Activated effector memory CD4-positive, alpha-beta T cell treated with anti-CD3 and anti-CD28 coated beads, Interleukin-2, amount 50 U/mL, for 16 hours (primary cell): ENCODE measurements around the gene MEGF10.
"Not testable (repeated sequence)": the region's sequence is repeated elsewhere in the genome, so short reads cannot be mapped to it uniquely, and the experiment has no call there.

Source experiments
- DNase-seq: peaks from one replicate; pipeline ENCODE4 v3.0.0-alpha.2; 2020

MEGF10 gene

GRCh38 chr5:127290019-127290945, at the start of gene MEGF10:
Gene MEGF10 (plus strand): TSS chr5:127290796. CDS start chr5:127331309, 40,513 bp downstream.
- no peak for DNase-seq

- no peak for DNase-seq
These were observed 47.6 kb upstream of the MEGF10 start for GRCh38 chr5:127243011-127243410.

GRCh38 chr5:127254729-127255284, 35.8 kb upstream of the MEGF10 start:
- no peak for DNase-seq

GRCh38 chr5:127256886-127257597, 33.6 kb upstream of the MEGF10 start:
- DNase-seq: no peak

GRCh38 chr5:127260686-127261085, 29.9 kb upstream of the MEGF10 start:
- DNase-seq: no peak

GRCh38 chr5:127265473-127265872, 25.1 kb upstream of the MEGF10 start:
- DNase-seq: not testable (repeated sequence)

GRCh38 chr5:127268342-127268741, 22.3 kb upstream of the MEGF10 start:
- not testable (repeated sequence) for DNase-seq

GRCh38 chr5:127270713-127271112, 19.9 kb upstream of the MEGF10 start:
- not testable (repeated sequence) for DNase-seq

- no peak for DNase-seq
These were observed 14.9 kb upstream of the MEGF10 start for GRCh38 chr5:127275641-127276193.

GRCh38 chr5:127280491-127281220, 9.9 kb upstream of the MEGF10 start:
- DNase-seq: no peak

- DNase-seq: no peak
These were observed 9.0 kb upstream of the MEGF10 start for GRCh38 chr5:127281609-127282008.

- no peak for DNase-seq
These were observed 1.9 kb upstream of the MEGF10 start for GRCh38 chr5:127288676-127289075.

GRCh38 chr5:127290946-127291693, 524 bp downstream of the MEGF10 start:
- DNase-seq: no peak

GRCh38 chr5:127292030-127292735, 1.6 kb downstream of the MEGF10 start:
- no peak for DNase-seq

GRCh38 chr5:127293373-127293772, 2.8 kb downstream of the MEGF10 start:
- no peak for DNase-seq

- DNase-seq: no peak
These were observed 4.2 kb downstream of the MEGF10 start for GRCh38 chr5:127294829-127295228.

- DNase-seq: no peak
These were observed 4.9 kb downstream of the MEGF10 start for GRCh38 chr5:127295454-127295853.

GRCh38 chr5:127296321-127296720, 5.7 kb downstream of the MEGF10 start:
- DNase-seq: no peak

GRCh38 chr5:127296894-127297293, 6.3 kb downstream of the MEGF10 start:
- not testable (repeated sequence) for DNase-seq

GRCh38 chr5:127297348-127298035, 6.9 kb downstream of the MEGF10 start:
- no peak for DNase-seq

GRCh38 chr5:127298036-127298429, 7.4 kb downstream of the MEGF10 start:
- no peak for DNase-seq
